ENCODE data around the gene FAM222B.
"Not testable (repeated sequence)": the region's sequence is repeated elsewhere in the genome, so short reads cannot be mapped to it uniquely, and the experiment has no call there.

FAM222B gene

GRCh38 chr17:28881533-28882056 lies 39.0 kb upstream of the FAM222B start:
- Mint-ChIP-seq H3K4me3 (no peak overlapping the region), H3K27ac (no peak overlapping the region), H3K4me1 (no peaks in the 10 kb centered on the region), H3K27me3 (ENCODE audit: low read depth, poor library complexity) (no peaks in the 10 kb centered on the region), H3K9me3 (peaks cover 11% of the 10 kb centered on the region), H3K36me3 (ENCODE audit: low read depth) (peaks cover 26% of the 10 kb centered on the region)
- no peak for TF ChIP-seq CTCF (IDR thresholded peaks at IDR 0.05)
- no peak for DNase-seq

- Mint-ChIP-seq H3K9me3 (peaks cover 11% of the 10 kb centered on the region), H3K27ac (no peak overlapping the region), H3K36me3 (ENCODE audit: low read depth) (peaks cover 26% of the 10 kb centered on the region), H3K4me3 (no peak overlapping the region), H3K27me3 (ENCODE audit: low read depth, poor library complexity) (no peaks in the 10 kb centered on the region), H3K4me1 (no peaks in the 10 kb centered on the region)
- DNase-seq, result no peak
- TF ChIP-seq CTCF (IDR thresholded peaks at IDR 0.05), result no peak
These were observed 38.0 kb upstream of the FAM222B start for GRCh38 chr17:28880572-28880945.

GRCh38 chr17:28879886-28880571 lies 37.4 kb upstream of the FAM222B start:
- Mint-ChIP-seq H3K4me1 (no peaks in the 10 kb centered on the region), H3K36me3 (ENCODE audit: low read depth) (peaks cover 26% of the 10 kb centered on the region), H3K9me3 (peaks cover 11% of the 10 kb centered on the region), H3K27ac (no peak overlapping the region), H3K4me3 (no peak overlapping the region), H3K27me3 (ENCODE audit: low read depth, poor library complexity) (no peaks in the 10 kb centered on the region)
- TF ChIP-seq CTCF (IDR thresholded peaks at IDR 0.05), result no peak
- DNase-seq, result no peak

GRCh38 chr17:28878981-28879380 lies 36.4 kb upstream of the FAM222B start:
- Mint-ChIP-seq H3K27me3 (ENCODE audit: low read depth, poor library complexity) (no peaks in the 10 kb centered on the region), H3K27ac (peak overlapping the region; percentile 70), H3K36me3 (ENCODE audit: low read depth) (peaks cover 26% of the 10 kb centered on the region), H3K4me3 (no peak overlapping the region), H3K9me3 (peaks cover 11% of the 10 kb centered on the region), H3K4me1 (peaks cover 7% of the 10 kb centered on the region)
- peak; percentile 38 for DNase-seq
- peak; percentile 28 for TF ChIP-seq CTCF (IDR thresholded peaks at IDR 0.05)

GRCh38 chr17:28878158-28878910 lies 35.7 kb upstream of the FAM222B start:
- DNase-seq, result no peak
- H3K27me3 Mint-ChIP-seq (ENCODE audit: low read depth, poor library complexity), result no peaks in the 10 kb centered on the region
- H3K4me3 Mint-ChIP-seq, result no peak overlapping the region
- peaks cover 11% of the 10 kb centered on the region for H3K9me3 Mint-ChIP-seq
- no peak for TF ChIP-seq CTCF (IDR thresholded peaks at IDR 0.05)
- H3K4me1 Mint-ChIP-seq, result peaks cover 10% of the 10 kb centered on the region
- H3K36me3 Mint-ChIP-seq (ENCODE audit: low read depth), result peaks cover 26% of the 10 kb centered on the region
- H3K27ac Mint-ChIP-seq, result no peak overlapping the region

GRCh38 chr17:28877150-28877711 lies 34.6 kb upstream of the FAM222B start:
- Mint-ChIP-seq H3K4me1 (peaks cover 10% of the 10 kb centered on the region), H3K36me3 (ENCODE audit: low read depth) (peaks cover 26% of the 10 kb centered on the region), H3K9me3 (peaks cover 11% of the 10 kb centered on the region)
- not testable (repeated sequence) for H3K27ac Mint-ChIP-seq; H3K27me3 Mint-ChIP-seq (ENCODE audit: low read depth, poor library complexity); H3K4me3 Mint-ChIP-seq; DNase-seq

All from nephron progenitor cell (in vitro differentiated cells).